H1 (cell line): Measurements from ENCODE around the gene HELQ. TPM values are rescaled to one million over a fixed set of nuclear protein-coding genes. Genes with fewer than 3 reads are reported as not detected.

Source experiments
- CTCF ChIA-PET: fragments of 300-600 bp; sonication (Branson Sonifier 250); formaldehyde crosslinking; loops from one replicate; lab custom pipeline; 2021; ENCODE audit not compliant: partially characterized antibody; lab: Charles Lee
- POLR2A ChIA-PET: fragments of 300-600 bp; sonication (Branson Sonifier 250); formaldehyde crosslinking; loops from one replicate; lab custom pipeline; 2021; ENCODE audit warnings: inconsistent platforms; ENCODE audit not compliant: partially characterized antibody; lab: Charles Lee
- DNase-seq, 2 experiments: peaks; one replicate each; pipeline versions ENCODE4 v3.0.0 to v3.0.0-alpha.2; 2010 to 2022; ENCODE audit warnings: low spot score in 2 of 2, low read depth in 1 of 2, mixed read lengths in 1 of 2
- FAIRE-seq: peaks from 2 replicates; lab custom pipeline; 2011; peaks lifted over from hg19 to GRCh38; lab: Jason Lieb, UNC
- H2AFZ ChIP-seq: 2 replicates; pipeline ENCODE4 v1.8.1; 2012; ENCODE audit warnings: low read length, inconsistent platforms
- H2AK5ac ChIP-seq: 2 replicates; pipeline ENCODE4 v1.6.1; 2013; ENCODE audit warnings: low read depth, low read length
- H2BK120ac ChIP-seq: replicated peaks from 2 replicates; pipeline ENCODE3; 2013; ENCODE audit warnings: low read depth, low read length, inconsistent platforms
- H2BK12ac ChIP-seq: 2 replicates; pipeline ENCODE4 v1.6.1; 2013; ENCODE audit warnings: low read depth, low read length
- H2BK15ac ChIP-seq: 2 replicates; pipeline ENCODE4 v1.6.1; 2013; ENCODE audit warnings: low read length
- H2BK20ac ChIP-seq: 2 replicates; pipeline ENCODE4 v1.6.1; 2013; ENCODE audit warnings: low read length
- H2BK5ac ChIP-seq: 2 replicates; pipeline ENCODE4 v1.6.1; 2013; ENCODE audit warnings: low read depth, low read length
- H3K14ac ChIP-seq: 2 replicates; pipeline ENCODE4 v1.6.1; 2013; ENCODE audit warnings: inconsistent platforms; ENCODE audit not compliant: insufficient read length
- H3K18ac ChIP-seq: 2 replicates; pipeline ENCODE4 v1.6.1; 2013; ENCODE audit warnings: low read length; ENCODE audit errors: extremely low read depth
- H3K23ac ChIP-seq: 2 replicates; pipeline ENCODE4 v1.6.1; 2013; ENCODE audit warnings: inconsistent platforms; ENCODE audit not compliant: insufficient read length
- H3K23me2 ChIP-seq: 2 replicates; pipeline ENCODE4 v1.6.1; 2013; ENCODE audit warnings: low read depth, low read length
- H3K27ac ChIP-seq: 2 replicates; pipeline ENCODE4 v1.6.1; 2011; ENCODE audit warnings: low read depth, low read length, inconsistent platforms
- H3K27me3 ChIP-seq, 4 experiments: replicated peaks in 1 of 4; 1 replicate in 1 of 4; 2 replicates in 3 of 4; pipeline versions ENCODE4 v1.6.1 to v1.8.1; 2011 to 2013; ENCODE audit warnings: low read length in 3 of 4, mild to moderate bottlenecking in 3 of 4, inconsistent platforms in 2 of 4, mixed read lengths in 2 of 4, moderate library complexity in 1 of 4; ENCODE audit not compliant: control insufficient read depth in 3 of 4, insufficient read depth in 3 of 4; ENCODE audit errors: extremely low read depth in 1 of 4
- H3K36me3 ChIP-seq, 4 experiments: 2 replicates each; pipeline versions ENCODE4 v1.6.1 to v1.8.1; 2011 to 2013; ENCODE audit warnings: mild to moderate bottlenecking in 4 of 4, low read length in 3 of 4, moderate library complexity in 2 of 4, control low read depth in 1 of 4, inconsistent platforms in 1 of 4; ENCODE audit not compliant: insufficient read depth in 4 of 4, control insufficient read depth in 2 of 4
- H3K4ac ChIP-seq: replicated peaks from 2 replicates; pipeline ENCODE3; 2013; ENCODE audit warnings: low read length, low read depth, mixed read lengths, inconsistent platforms; ENCODE audit not compliant: insufficient read length
- H3K4me1 ChIP-seq, 4 experiments: replicated peaks in 1 of 4; 1 replicate in 1 of 4; 2 replicates in 3 of 4; pipeline versions ENCODE4 v1.6.1 to v1.8.1; 2011 to 2013; ENCODE audit warnings: low read length in 3 of 4, inconsistent platforms in 2 of 4, mixed read lengths in 1 of 4; ENCODE audit not compliant: insufficient read depth in 4 of 4, control insufficient read depth in 3 of 4
- H3K4me2 ChIP-seq, 2 experiments: 2 replicates each; pipeline versions ENCODE4 v1.6.1 to v1.8.1; 2011 to 2013; ENCODE audit warnings: low read depth in 2 of 2, low read length in 2 of 2, control low read depth in 1 of 2, inconsistent platforms in 1 of 2, mild to moderate bottlenecking in 1 of 2; ENCODE audit not compliant: insufficient read depth in 1 of 2
- H3K4me3 ChIP-seq, 4 experiments: fragments of 200-600, 300-600 bp in 1 of 4; sonication (generic), shearing (Covaris generic), sonication (Bioruptor Twin) in 1 of 4; 2 replicates each; pipeline versions ENCODE4 v1.5.1 to v1.8.1; 2011 to 2016; ENCODE audit warnings: low read length in 4 of 4, low read depth in 3 of 4, control low read depth in 2 of 4, inconsistent platforms in 2 of 4, mild to moderate bottlenecking in 2 of 4, mixed read lengths in 1 of 4, moderate library complexity in 1 of 4; ENCODE audit not compliant: insufficient read depth in 2 of 4; ENCODE audit errors: extremely low read depth in 1 of 4
- H3K56ac ChIP-seq: replicated peaks from 2 replicates; pipeline ENCODE3; 2013; ENCODE audit warnings: low read depth, mild to moderate bottlenecking, mixed read lengths, low read length, inconsistent platforms; ENCODE audit not compliant: insufficient read length
- H3K79me1 ChIP-seq: 2 replicates; pipeline ENCODE4 v1.6.1; 2013; ENCODE audit warnings: low read depth, low read length, control low read depth
- H3K79me2 ChIP-seq, 2 experiments: 2 replicates each; pipeline versions ENCODE4 v1.6.1 to v1.8.1; 2012 to 2013; ENCODE audit warnings: low read length in 2 of 2, mild to moderate bottlenecking in 2 of 2, inconsistent platforms in 1 of 2; ENCODE audit not compliant: insufficient read depth in 2 of 2, control insufficient read depth in 1 of 2
- H3K9ac ChIP-seq, 4 experiments: replicated peaks in 1 of 4; 1 replicate in 1 of 4; 2 replicates in 3 of 4; pipeline versions ENCODE4 v1.6.1 to v1.8.1; 2011 to 2013; ENCODE audit warnings: low read depth in 3 of 4, low read length in 3 of 4, control low read depth in 2 of 4, mild to moderate bottlenecking in 2 of 4, moderate library complexity in 2 of 4, inconsistent platforms in 1 of 4; ENCODE audit errors: extremely low read depth in 1 of 4
- H3K9me3 ChIP-seq, 2 experiments: 2 replicates each; pipeline versions ENCODE4 v1.6.1 to v1.8.1; 2012 to 2013; ENCODE audit warnings: mild to moderate bottlenecking in 2 of 2, moderate library complexity in 2 of 2, control low read depth in 1 of 2, inconsistent platforms in 1 of 2, low read depth in 1 of 2, low read length in 1 of 2, mixed read lengths in 1 of 2; ENCODE audit not compliant: insufficient read depth in 2 of 2
- H4K20me1 ChIP-seq, 2 experiments: replicated peaks in 1 of 2; 2 replicates each; pipeline versions ENCODE3 to v1.8.1; 2011 to 2013; ENCODE audit warnings: inconsistent platforms in 2 of 2, low read length in 2 of 2, mild to moderate bottlenecking in 1 of 2; ENCODE audit not compliant: insufficient read depth in 2 of 2, control insufficient read depth in 1 of 2
- H4K5ac ChIP-seq: 2 replicates; pipeline ENCODE4 v1.6.1; 2013; ENCODE audit warnings: low read length, low read depth, mixed read lengths, inconsistent platforms; ENCODE audit not compliant: insufficient read length
- H4K8ac ChIP-seq: 2 replicates; pipeline ENCODE4 v1.8.0; 2013; ENCODE audit warnings: mild to moderate bottlenecking, moderate library complexity, low read length, inconsistent platforms; ENCODE audit not compliant: insufficient read depth; ENCODE audit errors: extremely low read depth
- H4K91ac ChIP-seq: replicated peaks from 2 replicates; pipeline ENCODE3; 2013; ENCODE audit warnings: low read length, mixed read lengths, inconsistent platforms; ENCODE audit not compliant: insufficient read length
- ASH2L ChIP-seq: fragments of 200-600, 300-600 bp; sonication (generic); IDR thresholded peaks from one replicate; pipeline ENCODE4 v1.7.1; 2017; ENCODE audit warnings: low read length
- ATF2 ChIP-seq: IDR thresholded peaks from 2 replicates; pipeline ENCODE4 v1.6.1; 2012; ENCODE audit warnings: low read length, inconsistent platforms
- CBX5 ChIP-seq: fragments of 300-800, 300-1000 bp; sonication (generic); IDR thresholded peaks from 2 replicates; pipeline ENCODE4 v1.7.1; 2016; ENCODE audit warnings: antibody characterized with exemption, low read length, low read depth
- EP300 ChIP-seq, 2 experiments: IDR thresholded peaks; 1 replicate in 1 of 2; 2 replicates in 1 of 2; pipeline ENCODE4 v1.6.1; 2011 to 2012; ENCODE audit warnings: low read depth in 2 of 2, low read length in 2 of 2, mild to moderate bottlenecking in 2 of 2, borderline replicate concordance in 1 of 2, inconsistent platforms in 1 of 2, moderate library complexity in 1 of 2
- KDM1A ChIP-seq: fragments of 200-600, 300-600 bp; sonication (generic); IDR thresholded peaks from 2 replicates; pipeline ENCODE4 v1.7.1; 2016; ENCODE audit warnings: mild to moderate bottlenecking, low read length, borderline replicate concordance
- MAFK ChIP-seq: IDR thresholded peaks from 2 replicates; pipeline ENCODE4 v1.6.1; 2012; ENCODE audit warnings: low read depth, mild to moderate bottlenecking, improper control_type of control experiment, low read length
- PHF8 ChIP-seq: fragments of 200-600 bp; sonication (generic); conservative IDR thresholded peaks from 2 replicates; pipeline ENCODE4 v1.7.1; 2012; ENCODE audit warnings: low read depth, mild to moderate bottlenecking, inconsistent platforms, low read length, moderate library complexity
- WGBS, 2 experiments: shearing (Covaris generic) in 1 of 2; methylation state at CpG; one replicate each; pipeline versions ENCODE4 v1.1.6 to v1.1.7; 2013 to 2015; ENCODE audit warnings: low lambda C conversion rate in 2 of 2, mixed read lengths in 2 of 2, inconsistent platforms in 1 of 2, low coverage in 1 of 2, missing lambda C conversion rate in 1 of 2; ENCODE audit not compliant: insufficient replicate concordance in 2 of 2, insufficient coverage in 1 of 2, insufficient read length in 1 of 2; ENCODE audit errors: extremely low coverage in 1 of 2, missing lambda C conversion rate in 1 of 2; 5-methylcytosine and 5-hydroxymethylcytosine counted together
- polyA plus RNA-seq, 7 experiments: library from polyadenylated mRNA; depleted of rRNA in 3 of 7; stranded (reverse) in 5 of 7; unstranded in 2 of 7; fragments of >200 nt in 5 of 7; fragments of 200-250 nt in 2 of 7; gene quantifications; 1 replicate in 5 of 7; 2 replicates in 1 of 7; 4 replicates in 1 of 7; pipeline versions ENCODE4 v1.2.1 to v1.2.3, GENCODE V29; 2011 to 2013; ENCODE audit warnings: missing spikeins in 2 of 7, mixed read lengths in 2 of 7
- total RNA-seq: library from RNA; stranded (reverse); fragmentation: NEBNext Ultra II Directional; extraction: Animal tissue kit (Norgen Biotek cat#: 25700); gene quantifications from 2 replicates; pipeline ENCODE4 v1.2.1, GENCODE V29; 2021

HELQ gene
- total and polyA plus RNA-seq, 2 of the 8 experiments (the other 6 are each of a cell fraction or from before 2014, with no cell fraction given): 4.7 to 9.0 TPM

- Histone ChIP-seq H2AFZ (no peak overlapping the region), H4K91ac (no peak overlapping the region), H3K27ac (no peak overlapping the region), H3K18ac (no peak overlapping the region), H3K23me2 (no peaks in the 10 kb centered on the region), H2BK20ac (no peak overlapping the region), H3K56ac (no peak overlapping the region), H4K8ac (no peak overlapping the region), H2BK15ac (no peak overlapping the region), H4K20me1 (peaks cover 0 to 2% of the 10 kb centered on the region in 2 experiments), H3K36me3 (peaks cover 0 to 10% (median 4%) of the 10 kb centered on the region in 4 experiments; a peak in 2 of 8 replicates), H3K14ac (no peak overlapping the region), H2BK120ac (no peak overlapping the region), H3K9ac (no peak overlapping the region), H4K5ac (no peak overlapping the region), H3K79me1 (no peaks in the 10 kb centered on the region), H3K4me1 (no peaks in the 10 kb centered on the region), H2BK5ac (no peak overlapping the region), H3K79me2 (no peaks in the 10 kb centered on the region), H3K4ac (no peak overlapping the region), H2AK5ac (no peak overlapping the region), H3K23ac (no peak overlapping the region), H3K9me3 (no peaks in the 10 kb centered on the region), H3K27me3 (no peaks in the 10 kb centered on the region), H3K4me2 (no peak overlapping the region), H3K4me3 (no peak overlapping the region), H2BK12ac (no peak overlapping the region)
- POLR2A ChIA-PET: interaction anchor here (1.5 kb wide), 1 partner anchor 17 kb away, joined by 3 read pairs; no protein-coding TSS in a partner anchor
- no peak for FAIRE-seq
- DNase-seq: no peak
- 87% methylated on average over 1 of the region's 1 CpG; no CpG with 5 or more reads in 1 of the 2 experiments for WGBS, 2 experiments
- TF ChIP-seq ASH2L (no peak), ATF2 (no peak), CBX5 (no peak), MAFK (no peak), KDM1A (no peak), PHF8 (no peak), EP300 (IDR thresholded peaks at IDR 0.05; ENCODE audit: borderline replicate concordance in 1 of 2, low read depth in 2 of 2, low read length in 2 of 2) (no peak)
- CTCF ChIA-PET: interaction anchor here (1.2 kb wide), 1 partner anchor 18 kb away, joined by 3 read pairs; no protein-coding TSS in a partner anchor
Measured at GRCh38 chr4:83440148-83440814, 15.3 kb downstream of the HELQ start.
